Cortex of kidney (tissue), 1 donor: Measurements from ENCODE around the gene LRP1B.

Experiments used
- DNase-seq: peaks from one replicate; lab custom pipeline; 2025; lab: John Stamatoyannopoulos, UW

LRP1B gene

GRCh38 chr2:141589314-141589713, 541.5 kb downstream of the LRP1B start:
- no peak for DNase-seq

GRCh38 chr2:141586985-141587384, 543.8 kb downstream of the LRP1B start:
- no peak for DNase-seq

- no peak for DNase-seq
These were observed 548.6 kb downstream of the LRP1B start for GRCh38 chr2:141582213-141582612.

GRCh38 chr2:141579071-141579470, 551.7 kb downstream of the LRP1B start:
- DNase-seq = no peak

- DNase-seq = no peak
These were observed 560.2 kb downstream of the LRP1B start for GRCh38 chr2:141570474-141571131.

GRCh38 chr2:141569941-141570340, 560.9 kb downstream of the LRP1B start:
- DNase-seq = no peak

- DNase-seq = no peak
These were observed 565.2 kb downstream of the LRP1B start for GRCh38 chr2:141565597-141565996.

- no peak for DNase-seq
These were observed 570.1 kb downstream of the LRP1B start for GRCh38 chr2:141560723-141561122.

- DNase-seq = no peak
These were observed 573.3 kb downstream of the LRP1B start for GRCh38 chr2:141557329-141558095.

GRCh38 chr2:141555876-141556470, 574.8 kb downstream of the LRP1B start:
- DNase-seq = no peak

GRCh38 chr2:141554810-141555209, 576.0 kb downstream of the LRP1B start:
- DNase-seq = no peak

GRCh38 chr2:141534666-141535362, 596.0 kb downstream of the LRP1B start:
- DNase-seq = no peak

GRCh38 chr2:141529659-141530058, 601.2 kb downstream of the LRP1B start:
- no peak for DNase-seq

GRCh38 chr2:141528990-141529389, 601.8 kb downstream of the LRP1B start:
- DNase-seq = no peak

- no peak for DNase-seq
These were observed 604.1 kb downstream of the LRP1B start for GRCh38 chr2:141526760-141527159.

GRCh38 chr2:141524777-141525176, 606.0 kb downstream of the LRP1B start:
- DNase-seq = no peak

- DNase-seq = no peak
These were observed 607.6 kb downstream of the LRP1B start for GRCh38 chr2:141523199-141523598.

GRCh38 chr2:141522702-141523101, 608.1 kb downstream of the LRP1B start:
- DNase-seq = no peak

- no peak for DNase-seq
These were observed 608.8 kb downstream of the LRP1B start for GRCh38 chr2:141522048-141522447.

- no peak for DNase-seq
These were observed 610.9 kb downstream of the LRP1B start for GRCh38 chr2:141519906-141520305.

GRCh38 chr2:141517852-141518421, 612.9 kb downstream of the LRP1B start:
- DNase-seq = no peak

- DNase-seq = no peak
These were observed 613.5 kb downstream of the LRP1B start for GRCh38 chr2:141517180-141517851.
